Upper lobe of right lung (tissue), 1 donor: ENCODE measurements around the gene FAM187B. TPM values are rescaled to one million over a fixed set of nuclear protein-coding genes. Genes with fewer than 3 reads are reported as not detected.
A peak's percentile ranks its signal among the peaks of the same experiment; 100 is the strongest.

Experiments
- ATAC-seq: fragments of 200-7000 bp; cut with Tn5 transposase; one replicate; pipeline ENCODE4 v1.9.1; 2020; ENCODE audit warnings: mild to moderate bottlenecking, moderate library complexity
- DNase-seq: peaks from one replicate; pipeline ENCODE4 v3.0.0-alpha.2; 2020
- H3K27ac ChIP-seq: fragments of 200-600 bp; one replicate; pipeline ENCODE4 v1.8.0; 2022
- H3K27me3 ChIP-seq: fragments of 200-600 bp; one replicate; pipeline ENCODE4 v1.8.0; 2022; ENCODE audit warnings: mild to moderate bottlenecking
- H3K36me3 ChIP-seq: fragments of 200-600 bp; one replicate; pipeline ENCODE4 v1.8.0; 2022
- H3K4me1 ChIP-seq: fragments of 200-600 bp; one replicate; pipeline ENCODE4 v1.8.0; 2022
- H3K4me3 ChIP-seq: fragments of 200-600 bp; one replicate; pipeline ENCODE4 v1.8.0; 2022; ENCODE audit warnings: mild to moderate bottlenecking
- H3K9me3 ChIP-seq: fragments of 200-600 bp; one replicate; pipeline ENCODE4 v1.8.0; 2022
- intact Hi-C: fragments of 100-400 bp; cut with DNase I; formaldehyde crosslinking; loops from one replicate; pipeline ENCODE4 v1.11.0; 2022
- total RNA-seq: library from RNA; stranded (reverse); fragmentation: NEBNext Ultra II Directional; extraction: Animal tissue kit (Norgen Biotek cat#: 25700); gene quantifications from one replicate; pipeline ENCODE4 v1.2.1, GENCODE V29; 2021
- TF ChIP-seq, protein P1 (sequence below): fragments of 200-600 bp; IDR thresholded peaks from one replicate; pipeline ENCODE4 v1.8.0; 2022; ENCODE audit warnings: antibody characterized with exemption
- donor health status: DM: no; HTN: yes; CAD: no; lungs with severe emphysema.

Gene FAM187B
- total RNA-seq, 1 donor from 2014 or later = not detected

DNA sequence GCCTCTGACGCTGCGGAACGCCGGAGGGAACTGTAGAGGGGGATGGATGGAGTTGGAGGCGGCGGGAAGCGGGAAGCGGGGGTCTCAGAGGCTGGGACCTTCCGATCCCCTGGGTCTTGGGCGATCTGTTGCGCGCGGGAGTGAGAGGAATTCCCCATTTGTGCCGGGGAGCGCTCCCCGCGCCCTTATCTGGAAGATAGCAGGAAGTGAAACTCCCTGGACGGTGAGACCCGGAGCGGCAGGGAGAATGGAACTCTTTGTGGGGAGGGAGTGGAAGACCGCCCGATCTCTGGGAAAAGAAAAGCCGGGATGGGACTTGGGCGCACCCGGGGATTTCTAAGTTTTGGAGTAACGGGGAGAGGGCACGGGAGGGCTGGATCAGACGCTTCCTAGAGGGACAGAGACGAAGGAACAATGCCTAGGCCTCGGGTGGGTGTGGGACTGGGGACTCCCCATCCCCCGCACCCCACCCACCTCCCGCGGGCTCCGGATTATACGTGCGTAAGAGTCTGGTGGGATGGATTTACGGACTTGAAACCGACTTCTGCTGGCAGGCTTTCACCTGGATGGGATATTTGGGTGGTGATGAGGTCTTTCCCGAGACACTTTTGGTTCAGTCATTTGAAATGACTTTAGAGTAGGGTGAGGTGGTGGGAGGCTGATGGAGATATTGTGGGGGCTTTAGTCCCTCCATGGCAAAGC is 20.8 kb upstream of the FAM187B start:
- Histone ChIP-seq H3K4me3 (peak overlapping the region; percentile 69), H3K36me3 (peaks cover 6% of the 10 kb centered on the region), H3K27me3 (peaks cover 11% of the 10 kb centered on the region), H3K27ac (peak overlapping the region; percentile 95), H3K4me1 (peaks cover 4% of the 10 kb centered on the region), H3K9me3 (no peaks in the 10 kb centered on the region)
- TF ChIP-seq, protein P1, sequence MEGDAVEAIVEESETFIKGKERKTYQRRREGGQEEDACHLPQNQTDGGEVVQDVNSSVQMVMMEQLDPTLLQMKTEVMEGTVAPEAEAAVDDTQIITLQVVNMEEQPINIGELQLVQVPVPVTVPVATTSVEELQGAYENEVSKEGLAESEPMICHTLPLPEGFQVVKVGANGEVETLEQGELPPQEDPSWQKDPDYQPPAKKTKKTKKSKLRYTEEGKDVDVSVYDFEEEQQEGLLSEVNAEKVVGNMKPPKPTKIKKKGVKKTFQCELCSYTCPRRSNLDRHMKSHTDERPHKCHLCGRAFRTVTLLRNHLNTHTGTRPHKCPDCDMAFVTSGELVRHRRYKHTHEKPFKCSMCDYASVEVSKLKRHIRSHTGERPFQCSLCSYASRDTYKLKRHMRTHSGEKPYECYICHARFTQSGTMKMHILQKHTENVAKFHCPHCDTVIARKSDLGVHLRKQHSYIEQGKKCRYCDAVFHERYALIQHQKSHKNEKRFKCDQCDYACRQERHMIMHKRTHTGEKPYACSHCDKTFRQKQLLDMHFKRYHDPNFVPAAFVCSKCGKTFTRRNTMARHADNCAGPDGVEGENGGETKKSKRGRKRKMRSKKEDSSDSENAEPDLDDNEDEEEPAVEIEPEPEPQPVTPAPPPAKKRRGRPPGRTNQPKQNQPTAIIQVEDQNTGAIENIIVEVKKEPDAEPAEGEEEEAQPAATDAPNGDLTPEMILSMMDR = no peak
- ATAC-seq = no peak
- DNase-seq = peak; percentile 63
- intact Hi-C loops = no loop called here

GRCh38 chr19:35248310-35249145 is 20.0 kb upstream of the FAM187B start, which contains the start of gene LSR:
TSS of gene LSR (plus strand) at chr19:35249002. CDS start at chr19:35249023, 21 bp downstream.
- intact Hi-C loops = no loop called here
- H3K9me3 ChIP-seq = no peaks in the 10 kb centered on the region
- H3K27ac ChIP-seq = peak within 1 kb of the TSS; percentile 95
- TF ChIP-seq, protein P1 = no peak
- H3K4me3 ChIP-seq = peak within 1 kb of the TSS; percentile 69
- ATAC-seq (peak; percentile 94), DNase-seq (peak; percentile 94)
- peaks cover 11% of the 10 kb centered on the region for H3K27me3 ChIP-seq
- H3K4me1 ChIP-seq = peaks cover 4% of the 10 kb centered on the region
- peaks cover 6% of the 10 kb centered on the region for H3K36me3 ChIP-seq

DNA sequence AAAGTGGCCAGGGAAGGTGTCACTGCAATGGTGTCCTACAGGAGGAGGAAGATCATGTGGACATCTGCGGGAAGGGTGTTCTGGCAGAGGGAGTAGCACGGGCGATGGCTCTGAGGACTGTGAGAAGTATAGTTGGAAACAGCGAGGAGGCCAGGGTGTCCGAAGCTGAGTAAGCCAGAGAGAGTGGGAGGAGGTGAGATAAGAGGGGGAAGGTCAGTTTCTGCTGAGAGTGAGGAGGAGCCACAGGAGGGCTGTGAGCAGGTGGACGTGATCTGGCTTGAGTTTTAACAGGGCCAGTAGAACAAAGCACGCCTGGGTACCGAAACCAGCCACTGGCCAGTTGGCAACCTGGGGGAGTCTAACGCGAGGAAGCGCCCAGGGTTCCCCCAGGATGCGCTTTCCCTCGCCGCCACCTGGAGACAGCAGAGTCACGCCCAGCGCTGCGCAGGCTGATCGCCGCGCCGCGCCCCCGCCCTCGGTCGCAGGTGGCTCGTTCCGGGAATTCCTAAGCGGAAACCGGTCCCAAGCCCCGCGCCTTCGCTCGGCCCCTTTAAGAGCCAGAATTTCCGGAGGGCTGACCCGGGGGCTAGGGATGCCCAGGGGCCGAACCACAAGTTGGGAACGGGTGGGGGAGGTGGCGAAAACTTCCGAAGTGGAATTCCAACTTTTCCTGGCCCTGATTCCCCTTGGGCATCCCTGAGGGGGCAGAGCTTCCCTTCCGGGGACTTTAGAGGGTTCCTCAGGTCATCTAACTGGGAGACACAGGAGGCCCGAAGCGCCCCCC is 19.2 kb upstream of the FAM187B start:
- Histone ChIP-seq H3K4me3 (peak overlapping the region; percentile 69), H3K36me3 (no peaks in the 10 kb centered on the region), H3K27ac (peak overlapping the region; percentile 95), H3K9me3 (no peaks in the 10 kb centered on the region), H3K4me1 (peaks cover 4% of the 10 kb centered on the region), H3K27me3 (peaks cover 11% of the 10 kb centered on the region)
- ATAC-seq = peak; percentile 87
- intact Hi-C loops = no loop called here
- DNase-seq = peak; percentile 92
- TF ChIP-seq, protein P1 = peak; percentile 51

- intact Hi-C loops = no loop called here
- peak overlapping the region; percentile 95 for H3K27ac ChIP-seq
These were observed 18.0 kb upstream of the FAM187B start for GRCh38 chr19:35246466-35247092.

More at GRCh38 chr19:35246466-35247092, 18.0 kb upstream of the FAM187B start:
- no peak for ATAC-seq
- TF ChIP-seq, protein P1 = no peak
- no peak overlapping the region for H3K4me3 ChIP-seq
- H3K27me3 ChIP-seq = peaks cover 11% of the 10 kb centered on the region
- peaks cover 4% of the 10 kb centered on the region for H3K4me1 ChIP-seq
- no peak for DNase-seq
- peaks cover under 1% of the 10 kb centered on the region for H3K9me3 ChIP-seq
- H3K36me3 ChIP-seq = no peaks in the 10 kb centered on the region
